22Rv1 (cell line): ENCODE measurements around the gene GSTA4.

Experiments
- ZFX ChIP-seq: fragments of 450-650 bp; IDR thresholded peaks from 2 replicates; pipeline ENCODE4 v1.6.1; 2017; ENCODE audit warnings: antibody characterized with exemption, borderline replicate concordance
- TF ChIP-seq, protein P1 (sequence below): fragments of 450-650 bp; IDR thresholded peaks from 2 replicates; pipeline ENCODE4 v1.5.1; 2017; ENCODE audit warnings: mild to moderate bottlenecking

GRCh38 chr6:52972989-52973388 is 22.1 kb downstream of the GSTA4 start:
- TF ChIP-seq, protein P1, sequence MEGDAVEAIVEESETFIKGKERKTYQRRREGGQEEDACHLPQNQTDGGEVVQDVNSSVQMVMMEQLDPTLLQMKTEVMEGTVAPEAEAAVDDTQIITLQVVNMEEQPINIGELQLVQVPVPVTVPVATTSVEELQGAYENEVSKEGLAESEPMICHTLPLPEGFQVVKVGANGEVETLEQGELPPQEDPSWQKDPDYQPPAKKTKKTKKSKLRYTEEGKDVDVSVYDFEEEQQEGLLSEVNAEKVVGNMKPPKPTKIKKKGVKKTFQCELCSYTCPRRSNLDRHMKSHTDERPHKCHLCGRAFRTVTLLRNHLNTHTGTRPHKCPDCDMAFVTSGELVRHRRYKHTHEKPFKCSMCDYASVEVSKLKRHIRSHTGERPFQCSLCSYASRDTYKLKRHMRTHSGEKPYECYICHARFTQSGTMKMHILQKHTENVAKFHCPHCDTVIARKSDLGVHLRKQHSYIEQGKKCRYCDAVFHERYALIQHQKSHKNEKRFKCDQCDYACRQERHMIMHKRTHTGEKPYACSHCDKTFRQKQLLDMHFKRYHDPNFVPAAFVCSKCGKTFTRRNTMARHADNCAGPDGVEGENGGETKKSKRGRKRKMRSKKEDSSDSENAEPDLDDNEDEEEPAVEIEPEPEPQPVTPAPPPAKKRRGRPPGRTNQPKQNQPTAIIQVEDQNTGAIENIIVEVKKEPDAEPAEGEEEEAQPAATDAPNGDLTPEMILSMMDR, result no peak
- no peak for TF ChIP-seq ZFX
